Vagina (tissue), 2 donors: Measurements from ENCODE around the gene MAML3.

Experiments used
- CTCF ChIP-seq, 3 experiments: fragments of 450-650 bp in 2 of 3; fragments of 200-600 bp in 1 of 3; sonication (generic) in 1 of 3; IDR thresholded peaks; one replicate each; pipeline ENCODE4 v1.5.1; 2017 to 2019; ENCODE audit warnings: antibody characterized with exemption in 3 of 3, mild to moderate bottlenecking in 2 of 3, moderate library complexity in 2 of 3
- POLR2A ChIP-seq, 2 donors: fragments of 450-650 bp; IDR thresholded peaks; one replicate each; pipeline ENCODE4 v1.6.1; 2017; ENCODE audit warnings: antibody characterized with exemption in 2 of 2, mild to moderate bottlenecking in 2 of 2, moderate library complexity in 2 of 2
- POLR2AphosphoS5 ChIP-seq, 2 donors: sonication (generic); formaldehyde crosslinking; IDR thresholded peaks; one replicate each; pipeline ENCODE4 v1.9.0; 2017; ENCODE audit warnings: antibody characterized with exemption in 2 of 2, mild to moderate bottlenecking in 2 of 2, low read depth in 1 of 2; ENCODE audit not compliant: insufficient read depth in 1 of 2

- TF ChIP-seq POLR2AphosphoS5 (IDR thresholded peaks at IDR 0.05; ENCODE audit: insufficient read depth in 1 of 2, low read depth in 1 of 2) (no peak), CTCF (IDR thresholded peaks at IDR 0.05) (no peak), POLR2A (IDR thresholded peaks at IDR 0.05) (no peak)
These were observed 461.5 kb downstream of the MAML3 start for GRCh38 chr4:139692309-139693012.
